Esophagus muscularis mucosa (tissue), 3 donors: ENCODE data around the gene DNAJA4.

ENCODE experiments used
- CTCF ChIP-seq, 3 experiments: fragments of 200-600 bp in 2 of 3; fragments of 450-650 bp in 1 of 3; sonication (generic) in 2 of 3; IDR thresholded peaks; one replicate each; pipeline ENCODE4 v1.5.1; 2017 to 2019; ENCODE audit warnings: antibody characterized with exemption in 3 of 3, mild to moderate bottlenecking in 2 of 3, moderate library complexity in 1 of 3
- POLR2A ChIP-seq: fragments of 450-650 bp; IDR thresholded peaks from one replicate; pipeline ENCODE4 v1.6.1; 2017; ENCODE audit warnings: antibody characterized with exemption, moderate library complexity, mild to moderate bottlenecking, low read depth

GRCh38 chr15:78321041-78321570 lies 56.7 kb downstream of the DNAJA4 start:
- no peak for TF ChIP-seq CTCF (IDR thresholded peaks at IDR 0.05)
- TF ChIP-seq POLR2A, result no peak
